ENCODE results near the gene CIZ1. TPM values are rescaled to one million over a fixed set of nuclear protein-coding genes. Genes with fewer than 3 reads are reported as not detected.
"Not testable (repeated sequence)": the region's sequence is repeated elsewhere in the genome, so short reads cannot be mapped to it uniquely, and the experiment has no call there.

CIZ1 gene
- total and polyA plus RNA-seq, 10 of the 15 experiments (the other 5 are each of a cell fraction or from before 2014, with no cell fraction given) = 1.8 to 91.6 (median 35.4) TPM

- TF ChIP-seq RFX5 (IDR thresholded peaks at IDR 0.05; ENCODE audit: low read depth, low read length) = no peak
- no peak for TF ChIP-seq ZBED1 (IDR thresholded peaks at IDR 0.05; ENCODE audit: borderline replicate concordance)
- RAD21 ChIA-PET (ENCODE audit: unreplicated experiment) = no interaction called here
- ATAC-seq = no peak
These were observed 40.5 kb upstream of the CIZ1 start for GRCh38 chr9:128231638-128232527.

GRCh38 chr9:128230897-128231296 lies 39.5 kb upstream of the CIZ1 start:
- H2AFZ ChIP-seq (ENCODE audit: control insufficient read depth, low read depth, low read length); in situ Hi-C loops (cut with MboI); H3K27me3 ChIP-seq (replicated peaks in 1 of 2; ENCODE audit: control insufficient read depth in 2 of 2, insufficient read depth in 2 of 2, low read length in 1 of 2); H3K36me3 ChIP-seq (ENCODE audit: control insufficient read depth in 2 of 2, insufficient read depth in 2 of 2, low read length in 1 of 2); RAD21 ChIA-PET (ENCODE audit: unreplicated experiment); H3K9ac ChIP-seq (ENCODE audit: control insufficient read depth, insufficient read depth, low read length); DNase-seq (ENCODE audit: low read depth, low spot score); SMC1A ChIA-PET (ENCODE audit: uncharacterized antibody, unreplicated experiment); H3K4me3 ChIP-seq; intact Hi-C loops (cut with micrococcal nuclease; ENCODE audit: unreplicated experiment); ATAC-seq; H4K20me1 ChIP-seq (ENCODE audit: control insufficient read depth, insufficient read depth); H3K27ac ChIP-seq (ENCODE audit: control insufficient read depth, insufficient read depth); BruUV-seq (replicated peaks); FAIRE-seq; H3K4me1 ChIP-seq (ENCODE audit: control insufficient read depth, insufficient read depth, low read length); H3K4me2 ChIP-seq (ENCODE audit: control insufficient read depth, insufficient read depth); H3K79me2 ChIP-seq (ENCODE audit: control insufficient read depth, insufficient read depth, low read length); H3K9me3 ChIP-seq (replicated peaks; ENCODE audit: control insufficient read depth, insufficient read depth, low read length); POLR2A ChIA-PET: not testable (repeated sequence)
- 51% methylated on average over 4 of the region's 7 CpGs for WGBS (ENCODE audit: insufficient coverage, insufficient replicate concordance, low lambda C conversion rate, missing lambda C conversion rate)
- CTCF ChIA-PET = interaction anchor here (1.6 kb wide), 1 partner anchor 8 kb away, joined by 3 read pairs; no protein-coding TSS in a partner anchor

More at GRCh38 chr9:128231638-128232527, 40.5 kb upstream of the CIZ1 start:
- H2AFZ ChIP-seq (ENCODE audit: control insufficient read depth, low read depth, low read length) = no peak overlapping the region
- no peaks in the 10 kb centered on the region for H3K9me3 ChIP-seq (replicated peaks; ENCODE audit: control insufficient read depth, insufficient read depth, low read length)
- no peaks in the 10 kb centered on the region for H3K4me1 ChIP-seq (ENCODE audit: control insufficient read depth, insufficient read depth, low read length)
- in situ Hi-C loops (cut with MboI) = no loop called here
- POLR2A ChIA-PET = no interaction called here
- H3K9ac ChIP-seq (ENCODE audit: control insufficient read depth, insufficient read depth, low read length) = no peak overlapping the region
- no peaks in the 10 kb centered on the region for H3K36me3 ChIP-seq (ENCODE audit: control insufficient read depth in 2 of 2, insufficient read depth in 2 of 2, low read length in 1 of 2)
- no TSS peak for BruUV-seq (replicated peaks)
- CTCF ChIA-PET = interaction anchor here (0.5 kb wide), 1 partner anchor 474 kb away, joined by 4 read pairs; no protein-coding TSS in a partner anchor
- no peak for FAIRE-seq
- H3K27me3 ChIP-seq (replicated peaks in 1 of 2; ENCODE audit: control insufficient read depth in 2 of 2, insufficient read depth in 2 of 2, low read length in 1 of 2) = peaks cover 0 to 2% of the 10 kb centered on the region in 2 experiments; a peak in 1 of 4 replicates
- SMC1A ChIA-PET (ENCODE audit: uncharacterized antibody, unreplicated experiment) = no interaction called here
- no peaks in the 10 kb centered on the region for H4K20me1 ChIP-seq (ENCODE audit: control insufficient read depth, insufficient read depth)
- no peak overlapping the region for H3K27ac ChIP-seq (ENCODE audit: control insufficient read depth, insufficient read depth)
- no peak overlapping the region for H3K4me2 ChIP-seq (ENCODE audit: control insufficient read depth, insufficient read depth)
- 33% methylated on average over 16 of the region's 16 CpGs for WGBS (ENCODE audit: insufficient coverage, insufficient replicate concordance, low lambda C conversion rate, missing lambda C conversion rate)
- no peak for DNase-seq (ENCODE audit: low read depth, low spot score)
- H3K4me3 ChIP-seq = no peak overlapping the region
- no peaks in the 10 kb centered on the region for H3K79me2 ChIP-seq (ENCODE audit: control insufficient read depth, insufficient read depth, low read length)
- intact Hi-C loops (cut with micrococcal nuclease; ENCODE audit: unreplicated experiment) = no loop called here
